H1 (cell line): ENCODE results near the gene SPATA32. TPM values are rescaled to one million over a fixed set of nuclear protein-coding genes. Genes with fewer than 3 reads are reported as not detected.

ENCODE experiments used
- ATF2 ChIP-seq: IDR thresholded peaks from 2 replicates; pipeline ENCODE4 v1.6.1; 2012; ENCODE audit warnings: low read length, inconsistent platforms
- ATF3 ChIP-seq: IDR thresholded peaks from 2 replicates; pipeline ENCODE4 v1.6.1; 2011; ENCODE audit warnings: low read depth, mild to moderate bottlenecking, low read length; ENCODE audit not compliant: insufficient read depth
- CHD7 ChIP-seq: fragments of 300-600 bp; sonication (generic); IDR thresholded peaks from 2 replicates; pipeline ENCODE4 v1.7.1; 2012; ENCODE audit warnings: low read length, moderate library complexity, mild to moderate bottlenecking, inconsistent platforms; ENCODE audit not compliant: insufficient replicate concordance
- CREB1 ChIP-seq: IDR thresholded peaks from 2 replicates; pipeline ENCODE4 v1.6.1; 2012; ENCODE audit warnings: inconsistent platforms
- EGR1 ChIP-seq: IDR thresholded peaks from 2 replicates; pipeline ENCODE4 v1.6.1; 2011; ENCODE audit warnings: low read depth, low read length, borderline replicate concordance
- RBBP5 ChIP-seq: IDR thresholded peaks from 2 replicates; pipeline ENCODE4 v1.7.1; 2012; ENCODE audit warnings: low read depth, mild to moderate bottlenecking, inconsistent platforms, low read length, moderate library complexity, borderline replicate concordance
- SIN3A ChIP-seq, 2 experiments: IDR thresholded peaks in 1 of 2; conservative IDR thresholded peaks in 1 of 2; 2 replicates each; pipeline ENCODE4 v1.6.1; 2011 to 2012; ENCODE audit warnings: low read length in 2 of 2, improper control_type of control experiment in 1 of 2, low read depth in 1 of 2, mild to moderate bottlenecking in 1 of 2
- SP1 ChIP-seq: IDR thresholded peaks from 2 replicates; pipeline ENCODE4 v1.6.1; 2011; ENCODE audit warnings: low read depth, low read length
- SP2 ChIP-seq: IDR thresholded peaks from 2 replicates; pipeline ENCODE4 v1.6.1; 2012; ENCODE audit warnings: mild to moderate bottlenecking, low read length, inconsistent platforms
- polyA plus RNA-seq, 7 experiments: library from polyadenylated mRNA; depleted of rRNA in 3 of 7; stranded (reverse) in 5 of 7; unstranded in 2 of 7; fragments of >200 nt in 5 of 7; fragments of 200-250 nt in 2 of 7; gene quantifications; 1 replicate in 5 of 7; 2 replicates in 1 of 7; 4 replicates in 1 of 7; pipeline versions ENCODE4 v1.2.1 to v1.2.3, GENCODE V29; 2011 to 2013; ENCODE audit warnings: missing spikeins in 2 of 7, mixed read lengths in 2 of 7
- total RNA-seq: library from RNA; stranded (reverse); fragmentation: NEBNext Ultra II Directional; extraction: Animal tissue kit (Norgen Biotek cat#: 25700); gene quantifications from 2 replicates; pipeline ENCODE4 v1.2.1, GENCODE V29; 2021

The SPATA32 gene
- total and polyA plus RNA-seq, 2 of the 8 experiments (the other 6 are each of a cell fraction or from before 2014, with no cell fraction given), result 0.24 TPM; not detected in 1

- no peak for TF ChIP-seq CHD7
- no peak for TF ChIP-seq SP2
- TF ChIP-seq RBBP5, result no peak
- TF ChIP-seq ATF3, result no peak
- no peak for TF ChIP-seq CREB1
- TF ChIP-seq SP1, result no peak
- no peak for TF ChIP-seq EGR1
- TF ChIP-seq ATF2, result no peak
- TF ChIP-seq SIN3A (conservative IDR thresholded peaks at IDR 0.05 in 1 of 2, IDR thresholded peaks at IDR 0.05 in 1 of 2; ENCODE audit: low read depth in 1 of 2, low read length in 2 of 2), result no peak
- TF ChIP-seq, all 59 proteins: peak for 0
These were observed 15.6 kb downstream of the SPATA32 start (continued) for GRCh38 chr17:45246338-45246737.
